ENCODE data around the gene NMBR.
"Not testable (repeated sequence)": the region's sequence is repeated elsewhere in the genome, so short reads cannot be mapped to it uniquely, and the experiment has no call there.

The NMBR gene

DNA sequence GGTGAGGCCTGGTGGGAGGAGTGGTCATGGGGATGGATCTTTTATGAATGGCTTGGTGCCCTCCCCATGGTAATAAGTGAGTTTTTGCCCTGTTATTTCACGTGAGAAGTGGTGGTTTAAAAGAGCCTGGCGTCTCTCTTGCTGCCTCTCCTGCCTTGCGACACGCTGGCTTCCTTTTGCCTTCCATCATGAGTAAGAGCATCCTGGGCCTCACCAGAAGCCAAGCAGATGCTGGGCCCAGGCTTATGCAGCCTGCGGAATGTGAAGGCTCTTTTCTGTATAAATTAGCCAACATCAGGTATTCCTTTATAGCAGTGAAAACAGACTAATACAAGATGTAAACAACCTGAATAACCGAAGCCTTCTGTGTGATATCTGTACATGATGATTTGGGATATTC is 27.8 kb upstream of the NMBR start:
- no peak for DNase-seq (ENCODE audit: insufficient read length)
- FAIRE-seq = no peak

DNA sequence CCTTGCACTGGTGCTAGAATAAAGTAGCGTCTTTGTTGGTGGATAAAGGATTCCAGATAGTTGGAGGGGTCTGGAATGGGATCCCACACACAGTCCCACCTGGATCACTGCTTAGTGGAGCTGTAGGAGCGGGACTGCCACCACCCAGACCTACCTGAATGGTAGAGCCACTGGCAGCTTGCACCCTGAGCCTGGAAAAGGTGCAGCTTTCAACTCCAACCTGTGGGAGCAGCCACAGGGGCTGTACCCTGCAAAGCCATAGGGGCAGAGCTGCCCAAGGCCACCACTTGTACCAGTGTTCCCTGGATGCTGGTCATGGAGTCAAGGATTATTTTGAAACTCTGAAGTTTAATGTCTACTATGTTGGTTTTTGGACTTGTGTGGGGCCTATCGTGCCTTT is 27.1 kb upstream of the NMBR start:
- DNase-seq (ENCODE audit: insufficient read length) (no peak), FAIRE-seq (no peak)
- TF ChIP-seq POLR2A (IDR thresholded peaks at IDR 0.05; ENCODE audit: low read depth, low read length) = no peak
- TF ChIP-seq TAF1 (IDR thresholded peaks at IDR 0.05; ENCODE audit: borderline replicate concordance, low read depth, low read length) = no peak

More for the DNA sequence above, 27.8 kb upstream of the NMBR start:
- no peak for TF ChIP-seq TAF1 (IDR thresholded peaks at IDR 0.05; ENCODE audit: borderline replicate concordance, low read depth, low read length)
- TF ChIP-seq POLR2AphosphoS5 (IDR thresholded peaks at IDR 0.05; ENCODE audit: low read depth, low read length) = no peak
- TF ChIP-seq POLR2A (IDR thresholded peaks at IDR 0.05; ENCODE audit: low read depth, low read length) = no peak

DNA sequence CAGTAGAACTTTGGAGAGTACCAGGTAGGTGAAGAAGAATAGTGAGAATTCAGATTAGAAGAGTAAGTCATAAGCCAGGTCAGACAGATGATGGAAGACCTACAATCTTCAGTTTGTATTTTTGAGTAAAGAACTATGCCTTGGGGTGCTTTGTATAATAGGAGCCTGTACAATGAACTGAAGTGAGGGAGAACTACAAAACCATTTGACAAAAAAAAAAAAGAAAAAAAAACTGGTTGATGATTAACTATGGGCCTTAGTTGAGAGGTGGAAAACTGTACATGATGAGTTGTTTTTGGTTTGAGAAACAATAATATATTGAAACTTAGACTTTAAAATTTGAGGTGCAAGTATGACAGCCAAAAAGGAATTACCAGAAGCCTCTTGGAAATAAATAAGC is 25.8 kb upstream of the NMBR start:
- DNase-seq (ENCODE audit: insufficient read length) (no peak), FAIRE-seq (no peak)
- TF ChIP-seq POLR2AphosphoS5 (IDR thresholded peaks at IDR 0.05; ENCODE audit: low read depth, low read length) (no peak), TAF1 (IDR thresholded peaks at IDR 0.05; ENCODE audit: borderline replicate concordance, low read depth, low read length) (no peak), POLR2A (IDR thresholded peaks at IDR 0.05; ENCODE audit: low read depth, low read length) (no peak)

DNA sequence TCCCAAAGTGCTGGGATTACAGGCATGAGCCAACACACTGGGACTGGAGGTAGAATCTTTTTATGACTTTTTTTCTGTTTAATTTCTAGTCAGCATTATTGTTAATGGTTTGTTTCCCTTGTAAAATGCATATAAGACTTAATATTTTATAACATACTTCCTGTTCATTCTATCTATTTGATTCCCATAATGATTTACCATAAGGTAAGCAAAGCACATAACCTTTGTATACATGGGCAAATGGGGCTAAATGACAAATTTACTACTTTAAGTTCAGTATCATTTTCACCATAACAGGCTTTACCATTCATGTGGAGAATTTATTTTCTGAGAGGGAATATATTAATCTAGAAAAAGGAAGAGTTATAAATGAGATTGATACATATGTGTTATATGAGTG is 24.4 kb upstream of the NMBR start:
- DNase-seq (ENCODE audit: insufficient read length) (no peak), FAIRE-seq (no peak)
- TF ChIP-seq POLR2A (IDR thresholded peaks at IDR 0.05; ENCODE audit: low read depth, low read length) = no peak
- no peak for TF ChIP-seq TAF1 (IDR thresholded peaks at IDR 0.05; ENCODE audit: borderline replicate concordance, low read depth, low read length)
- no peak for TF ChIP-seq POLR2AphosphoS5 (IDR thresholded peaks at IDR 0.05; ENCODE audit: low read depth, low read length)

DNA sequence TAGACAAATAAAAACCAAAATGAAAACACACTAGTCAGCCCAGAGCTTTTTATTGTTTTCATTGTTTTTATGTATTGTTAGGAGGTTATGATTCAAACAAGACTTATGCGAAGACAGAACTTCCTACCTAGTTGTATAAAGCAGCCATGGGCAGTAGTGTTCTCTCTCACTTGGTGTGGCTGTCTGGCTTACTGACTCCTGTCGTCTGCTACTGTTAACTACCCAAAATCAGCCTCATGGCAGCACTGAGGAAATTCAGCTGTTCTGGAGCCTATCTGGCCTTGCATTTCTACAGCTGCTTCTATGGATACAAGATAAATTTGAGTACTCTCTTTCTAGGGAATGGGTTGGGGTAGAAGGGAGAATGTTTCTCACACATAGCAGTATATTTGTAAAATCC is 20.6 kb upstream of the NMBR start:
- FAIRE-seq (no peak), DNase-seq (ENCODE audit: insufficient read length) (no peak)
- no peak for TF ChIP-seq POLR2AphosphoS5 (IDR thresholded peaks at IDR 0.05; ENCODE audit: low read depth, low read length)
- TF ChIP-seq TAF1 (IDR thresholded peaks at IDR 0.05; ENCODE audit: borderline replicate concordance, low read depth, low read length) = no peak
- TF ChIP-seq POLR2A (IDR thresholded peaks at IDR 0.05; ENCODE audit: low read depth, low read length) = no peak

DNA sequence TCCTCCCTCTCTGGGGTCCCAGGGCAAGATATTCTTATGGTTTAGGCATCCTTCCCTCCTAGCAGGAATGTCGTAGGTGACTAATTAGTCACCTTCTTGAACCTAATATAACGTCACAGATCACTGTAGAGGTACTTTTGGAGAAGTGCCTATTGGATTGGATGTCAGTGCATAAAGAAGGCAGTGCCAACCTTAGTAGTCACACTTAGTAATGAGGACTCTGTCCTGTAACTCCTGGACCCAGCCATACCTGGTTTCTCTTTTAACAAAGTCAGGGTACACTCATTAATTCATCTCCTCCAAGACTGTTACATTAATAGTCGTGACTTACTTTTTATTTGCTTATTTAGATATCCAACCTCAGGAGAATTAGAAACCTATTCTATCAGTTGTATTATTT is 20.1 kb upstream of the NMBR start:
- TF ChIP-seq POLR2A (IDR thresholded peaks at IDR 0.05; ENCODE audit: low read depth, low read length) (no peak), POLR2AphosphoS5 (IDR thresholded peaks at IDR 0.05; ENCODE audit: low read depth, low read length) (no peak), TAF1 (IDR thresholded peaks at IDR 0.05; ENCODE audit: borderline replicate concordance, low read depth, low read length) (no peak)
- DNase-seq (ENCODE audit: insufficient read length) = no peak
- FAIRE-seq = no peak

DNA sequence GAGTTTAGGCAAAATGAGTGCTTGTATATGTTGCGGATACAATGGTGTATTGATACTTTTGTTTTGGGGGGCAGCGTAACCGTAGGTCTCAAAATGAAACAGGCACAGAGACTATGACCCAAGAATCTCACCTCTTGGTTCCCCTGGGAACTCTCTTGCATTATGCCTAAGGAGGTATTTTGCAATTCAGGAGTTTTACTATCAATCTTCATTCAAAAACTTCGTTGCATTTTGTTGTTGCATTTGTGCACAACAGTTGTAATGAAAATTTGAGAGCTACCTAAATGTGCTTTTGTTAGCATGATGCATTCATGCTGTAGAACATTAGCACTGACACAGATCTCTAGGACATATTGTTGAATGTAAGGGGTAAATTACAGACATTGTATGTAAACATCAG is 18.3 kb upstream of the NMBR start:
- no peak for TF ChIP-seq TAF1 (IDR thresholded peaks at IDR 0.05; ENCODE audit: borderline replicate concordance, low read depth, low read length)
- no peak for TF ChIP-seq POLR2A (IDR thresholded peaks at IDR 0.05; ENCODE audit: low read depth, low read length)
- TF ChIP-seq POLR2AphosphoS5 (IDR thresholded peaks at IDR 0.05; ENCODE audit: low read depth, low read length) = no peak
- DNase-seq (ENCODE audit: insufficient read length) (no peak), FAIRE-seq (no peak)

DNA sequence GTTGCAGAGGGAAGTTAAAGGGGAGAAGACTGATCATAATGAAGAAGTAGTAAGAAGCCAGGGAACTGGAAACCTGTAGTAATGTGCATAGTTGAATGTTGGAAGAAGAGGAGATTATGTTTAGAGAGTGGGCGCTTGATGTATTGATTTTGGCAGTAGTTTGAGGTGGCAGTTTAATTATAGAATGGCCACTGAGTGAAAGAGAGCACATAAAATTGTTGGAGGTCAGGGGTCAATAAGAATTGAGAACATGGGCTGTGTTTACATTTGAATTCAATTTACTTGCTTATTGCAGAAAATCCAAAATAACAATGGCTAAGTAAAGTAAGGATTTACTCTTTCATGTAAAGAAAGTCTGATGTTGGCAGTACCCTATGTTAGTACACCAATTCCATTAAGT is 15.9 kb upstream of the NMBR start:
- no peak for FAIRE-seq
- no peak for DNase-seq (ENCODE audit: insufficient read length)

DNA sequence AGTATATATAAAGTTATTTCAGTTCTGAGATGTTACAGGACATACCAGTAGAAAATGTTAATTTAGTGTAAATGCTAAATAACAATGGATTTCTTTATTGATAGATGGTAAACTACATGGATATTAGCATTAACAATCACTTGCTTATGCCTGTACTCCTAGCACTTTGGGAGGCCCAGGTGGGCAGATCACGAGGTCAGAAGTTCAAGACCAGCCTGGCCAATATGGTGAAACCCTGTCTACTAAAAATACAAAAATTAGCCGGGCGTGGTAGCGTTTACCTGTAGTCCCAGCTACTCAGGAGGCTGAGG is 9.8 kb upstream of the NMBR start:
- not testable (repeated sequence) for FAIRE-seq

More for the DNA sequence above, 15.9 kb upstream of the NMBR start:
- TF ChIP-seq POLR2AphosphoS5 (IDR thresholded peaks at IDR 0.05; ENCODE audit: low read depth, low read length) = no peak
- no peak for TF ChIP-seq POLR2A (IDR thresholded peaks at IDR 0.05; ENCODE audit: low read depth, low read length)
- no peak for TF ChIP-seq TAF1 (IDR thresholded peaks at IDR 0.05; ENCODE audit: borderline replicate concordance, low read depth, low read length)

DNA sequence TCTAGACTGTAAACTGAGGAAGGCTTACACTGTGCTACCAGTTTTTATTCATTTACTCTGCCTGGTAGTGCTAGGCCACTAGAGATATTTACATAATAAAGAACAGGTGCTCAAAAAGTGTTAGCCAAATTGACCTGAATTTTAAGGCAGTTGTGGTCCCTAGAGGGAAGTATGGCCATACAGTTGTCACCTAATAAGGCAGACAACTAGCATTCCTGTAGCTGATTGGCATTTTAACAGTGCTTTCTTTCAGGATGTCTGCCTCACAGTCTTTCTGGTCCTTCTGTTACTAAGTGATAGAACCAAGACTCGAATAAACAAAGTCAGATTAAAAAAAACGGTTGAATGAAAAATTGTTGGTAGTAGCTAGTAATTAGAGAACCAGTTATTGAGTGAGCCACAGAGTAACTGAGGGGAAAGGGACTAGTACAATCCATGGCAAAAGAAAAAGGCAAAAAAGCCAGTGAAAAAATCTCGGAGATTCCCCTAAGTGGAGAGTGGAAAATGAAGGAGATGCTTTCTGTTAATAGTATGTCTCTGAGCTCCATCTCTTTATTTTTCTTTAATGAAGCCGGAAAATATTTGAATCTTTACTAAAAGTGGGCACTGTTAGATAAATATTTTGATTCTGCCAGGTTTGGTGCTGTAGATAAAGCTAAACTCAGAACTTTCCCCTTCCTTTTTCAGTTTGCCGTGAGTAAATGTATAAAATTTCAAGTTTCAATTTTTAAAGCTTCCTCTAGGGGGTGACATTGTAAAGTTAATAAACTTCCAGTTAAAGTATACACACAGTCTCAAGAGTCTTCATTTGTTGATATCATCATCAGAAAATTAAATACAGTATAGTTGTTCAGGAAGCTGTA is 9.2 kb upstream of the NMBR start:
- DNase-seq (ENCODE audit: insufficient read length) = no peak
- no peak for TF ChIP-seq POLR2A (IDR thresholded peaks at IDR 0.05; ENCODE audit: low read depth, low read length)
- no peak for TF ChIP-seq TAF1 (IDR thresholded peaks at IDR 0.05; ENCODE audit: borderline replicate concordance, low read depth, low read length)
- TF ChIP-seq POLR2AphosphoS5 (IDR thresholded peaks at IDR 0.05; ENCODE audit: low read depth, low read length) = no peak
- no peak for FAIRE-seq

More for the DNA sequence above, 9.8 kb upstream of the NMBR start:
- DNase-seq (ENCODE audit: insufficient read length) = not testable (repeated sequence)

DNA sequence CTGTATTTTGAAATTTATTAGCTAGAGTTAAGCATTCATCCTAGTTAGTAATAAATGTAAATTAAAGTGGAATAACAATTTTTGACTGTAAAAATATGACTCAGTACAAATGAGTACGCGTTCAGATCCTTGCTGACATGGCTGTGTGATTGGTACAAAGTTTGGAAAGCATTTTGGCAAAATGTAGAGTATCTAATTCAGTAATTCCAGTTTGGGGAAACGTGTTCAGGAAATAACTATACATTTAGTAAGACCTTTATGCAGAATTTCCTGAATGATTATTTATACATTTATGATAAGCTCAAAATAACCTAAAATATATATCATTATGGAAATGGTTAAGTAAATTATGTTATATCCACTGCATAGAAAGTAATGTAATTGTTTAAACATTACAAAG is 8.2 kb upstream of the NMBR start:
- FAIRE-seq = no peak
- no peak for DNase-seq (ENCODE audit: insufficient read length)
- TF ChIP-seq TAF1 (IDR thresholded peaks at IDR 0.05; ENCODE audit: borderline replicate concordance, low read depth, low read length) = no peak
- TF ChIP-seq POLR2AphosphoS5 (IDR thresholded peaks at IDR 0.05; ENCODE audit: low read depth, low read length) = no peak
- TF ChIP-seq POLR2A (IDR thresholded peaks at IDR 0.05; ENCODE audit: low read depth, low read length) = no peak

DNA sequence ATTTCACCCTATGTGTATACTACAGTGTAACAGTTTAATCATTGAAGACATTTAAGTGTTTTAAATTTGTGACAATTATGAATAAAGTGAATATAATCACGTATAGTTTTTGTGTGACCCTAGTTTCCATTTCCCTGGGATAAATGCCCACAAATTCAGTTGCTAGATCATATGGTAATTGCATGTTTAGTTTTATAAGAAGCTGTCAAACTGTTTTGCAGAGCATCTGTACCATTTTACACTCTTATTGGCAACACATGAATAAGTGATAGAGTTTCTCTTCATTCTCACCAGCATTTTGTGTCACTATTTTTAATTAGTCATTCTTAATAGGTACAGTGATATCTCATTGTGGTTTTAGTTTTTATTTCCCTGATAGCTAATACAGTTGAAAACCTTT is 7.4 kb upstream of the NMBR start:
- peak; percentile 61 for FAIRE-seq
- TF ChIP-seq POLR2A (IDR thresholded peaks at IDR 0.05; ENCODE audit: low read depth, low read length) (no peak), POLR2AphosphoS5 (IDR thresholded peaks at IDR 0.05; ENCODE audit: low read depth, low read length) (no peak), TAF1 (IDR thresholded peaks at IDR 0.05; ENCODE audit: borderline replicate concordance, low read depth, low read length) (no peak)
- no peak for DNase-seq (ENCODE audit: insufficient read length)

Data from GM12892 (cell line).